Neutrophil (primary cell): ENCODE measurements around the gene GMDS.

Experiments used
- H3K27ac ChIP-seq: fragments of 200-600 bp; sonication (generic); 2 replicates; pipeline ENCODE4 v1.5.1; 2016; ENCODE audit warnings: mild to moderate bottlenecking, moderate library complexity
- H3K27me3 ChIP-seq: fragments of 200-600 bp; sonication (generic); 2 replicates; pipeline ENCODE4 v1.6.0; 2016; ENCODE audit warnings: mild to moderate bottlenecking
- H3K36me3 ChIP-seq: fragments of 200-600 bp; sonication (generic); 2 replicates; pipeline ENCODE4 v1.5.1; 2017
- H3K4me1 ChIP-seq, 2 experiments: fragments of 200-600 bp in 1 of 2; sonication (generic) in 1 of 2; 1 replicate in 1 of 2; 2 replicates in 1 of 2; pipeline versions ENCODE4 v1.5.1 to v1.6.1; 2013 to 2016; ENCODE audit warnings: low read depth in 1 of 2, low read length in 1 of 2, mild to moderate bottlenecking in 1 of 2, moderate library complexity in 1 of 2; ENCODE audit not compliant: control insufficient read depth in 1 of 2, insufficient read depth in 1 of 2
- H3K4me3 ChIP-seq, 2 experiments: fragments of 200-600 bp in 1 of 2; sonication (generic) in 1 of 2; 1 replicate in 1 of 2; 2 replicates in 1 of 2; pipeline ENCODE4 v1.5.1; 2013 to 2016; ENCODE audit warnings: low read depth in 1 of 2, low read length in 1 of 2, mild to moderate bottlenecking in 1 of 2, moderate library complexity in 1 of 2
- H3K9me3 ChIP-seq: fragments of 200-600 bp; sonication (generic); 2 replicates; pipeline ENCODE4 v1.5.1; 2016
- CTCF ChIP-seq: fragments of 200-600 bp; sonication (generic); IDR thresholded peaks from 2 replicates; pipeline ENCODE4 v1.5.1; 2016; ENCODE audit warnings: antibody characterized with exemption

The GMDS gene

GRCh38 chr6:1872649-1873131 is 372.7 kb downstream of the GMDS start:
- Histone ChIP-seq H3K27ac (no peak overlapping the region), H3K36me3 (no peaks in the 10 kb centered on the region), H3K4me1 (no peaks in the 10 kb centered on the region), H3K4me3 (no peak overlapping the region), H3K9me3 (no peaks in the 10 kb centered on the region), H3K27me3 (no peaks in the 10 kb centered on the region)
- no peak for TF ChIP-seq CTCF

GRCh38 chr6:1871724-1872315 is 373.6 kb downstream of the GMDS start:
- no peaks in the 10 kb centered on the region for H3K4me1 ChIP-seq
- TF ChIP-seq CTCF: no peak

GRCh38 chr6:1870932-1871331 is 374.5 kb downstream of the GMDS start:
- no peak for TF ChIP-seq CTCF

More at GRCh38 chr6:1871724-1872315, 373.6 kb downstream of the GMDS start:
- no peaks in the 10 kb centered on the region for H3K27me3 ChIP-seq
- H3K27ac ChIP-seq: no peak overlapping the region
- no peaks in the 10 kb centered on the region for H3K36me3 ChIP-seq
- H3K4me3 ChIP-seq: no peak overlapping the region
- H3K9me3 ChIP-seq: no peaks in the 10 kb centered on the region

GRCh38 chr6:1870251-1870650 is 375.2 kb downstream of the GMDS start:
- Histone ChIP-seq H3K27me3 (no peaks in the 10 kb centered on the region), H3K36me3 (no peaks in the 10 kb centered on the region), H3K4me3 (no peak overlapping the region), H3K9me3 (no peaks in the 10 kb centered on the region), H3K4me1 (no peaks in the 10 kb centered on the region), H3K27ac (no peak overlapping the region)
- TF ChIP-seq CTCF: no peak

More at GRCh38 chr6:1870932-1871331, 374.5 kb downstream of the GMDS start:
- Histone ChIP-seq H3K27ac (no peak overlapping the region), H3K4me3 (no peak overlapping the region), H3K4me1 (no peaks in the 10 kb centered on the region), H3K27me3 (no peaks in the 10 kb centered on the region), H3K36me3 (no peaks in the 10 kb centered on the region), H3K9me3 (no peaks in the 10 kb centered on the region)

GRCh38 chr6:1869769-1870168 is 375.6 kb downstream of the GMDS start:
- TF ChIP-seq CTCF: no peak

More at GRCh38 chr6:1869769-1870168, 375.6 kb downstream of the GMDS start:
- no peaks in the 10 kb centered on the region for H3K9me3 ChIP-seq
- no peaks in the 10 kb centered on the region for H3K36me3 ChIP-seq
- no peaks in the 10 kb centered on the region for H3K4me1 ChIP-seq
- no peak overlapping the region for H3K27ac ChIP-seq
- no peaks in the 10 kb centered on the region for H3K27me3 ChIP-seq
- no peak overlapping the region for H3K4me3 ChIP-seq
